HepG2 (cell line): ENCODE measurements around the gene CUL7. TPM values are rescaled to one million over a fixed set of nuclear protein-coding genes. Genes with fewer than 3 reads are reported as not detected.

Experiments used
- BCL3 ChIP-seq: sonication (generic); formaldehyde crosslinking; IDR thresholded peaks from 2 replicates; pipeline ENCODE4 v1.5.1; 2020; ENCODE audit warnings: mild to moderate bottlenecking, missing genetic modification reagents, moderate library complexity
- CBFB ChIP-seq: sonication (generic); formaldehyde crosslinking; IDR thresholded peaks from 2 replicates; pipeline ENCODE4 v1.4.0; 2020; ENCODE audit warnings: missing genetic modification reagents
- CREM ChIP-seq, 2 experiments: sonication (generic) in 1 of 2; formaldehyde crosslinking in 1 of 2; IDR thresholded peaks; 2 replicates each; pipeline versions ENCODE4 v1.4.0 to v1.6.1; 2016 to 2020; ENCODE audit warnings: antibody characterized with exemption in 1 of 2, mild to moderate bottlenecking in 1 of 2, missing genetic modification reagents in 1 of 2
- HNRNPLL ChIP-seq: fragments of 200-400 bp; formaldehyde crosslinking; IDR thresholded peaks from 2 replicates; pipeline ENCODE4 v1.6.1; 2017; ENCODE audit warnings: mild to moderate bottlenecking, low read depth, low read length; ENCODE audit not compliant: poor library complexity, severe bottlenecking
- KLF6 ChIP-seq: IDR thresholded peaks from 2 replicates; pipeline ENCODE4 v1.8.0; 2016; ENCODE audit warnings: missing biosample characterization, missing genetic modification reagents
- MEIS1 ChIP-seq: sonication (generic); formaldehyde crosslinking; IDR thresholded peaks from 2 replicates; pipeline ENCODE4 v1.9.0; 2021; ENCODE audit warnings: mild to moderate bottlenecking, missing genetic modification reagents, moderate library complexity, borderline replicate concordance
- NR2C2 ChIP-seq: sonication (generic); formaldehyde crosslinking; IDR thresholded peaks from 2 replicates; pipeline ENCODE4 v1.4.0; 2020; ENCODE audit warnings: missing genetic modification reagents, mild to moderate bottlenecking, moderate library complexity, borderline replicate concordance
- PATZ1 ChIP-seq: sonication (generic); formaldehyde crosslinking; IDR thresholded peaks from 2 replicates; pipeline ENCODE4 v1.4.0; 2020; ENCODE audit warnings: missing genetic modification reagents
- PAX8 ChIP-seq: sonication (generic); formaldehyde crosslinking; IDR thresholded peaks from 2 replicates; pipeline ENCODE4 v1.8.0; 2022; ENCODE audit warnings: mild to moderate bottlenecking, missing genetic modification reagents, borderline replicate concordance
- POLR2A ChIP-seq, 2 experiments: IDR thresholded peaks; 2 replicates each; pipeline ENCODE4 v1.6.1; 2011; ENCODE audit warnings: low read depth in 2 of 2, low read length in 2 of 2, mild to moderate bottlenecking in 1 of 2, moderate library complexity in 1 of 2; ENCODE audit not compliant: insufficient read depth in 1 of 2
- SETDB1 ChIP-seq: sonication (generic); formaldehyde crosslinking; IDR thresholded peaks from 2 replicates; pipeline ENCODE4 v1.5.1; 2020; ENCODE audit warnings: missing genetic modification reagents, mild to moderate bottlenecking, borderline replicate concordance
- SIN3A ChIP-seq: IDR thresholded peaks from 2 replicates; pipeline ENCODE4 v1.6.1; 2011; ENCODE audit warnings: low read depth, mild to moderate bottlenecking, control low read depth, low read length, borderline replicate concordance
- STAG1 ChIP-seq: sonication (generic); formaldehyde crosslinking; IDR thresholded peaks from 2 replicates; pipeline ENCODE4 v1.4.0; 2020; ENCODE audit warnings: missing genetic modification reagents
- ZBED4 ChIP-seq: sonication (generic); formaldehyde crosslinking; IDR thresholded peaks from 2 replicates; pipeline ENCODE4 v1.4.0; 2020; ENCODE audit warnings: missing genetic modification reagents, borderline replicate concordance
- ZNF333 ChIP-seq: sonication (generic); formaldehyde crosslinking; IDR thresholded peaks from 2 replicates; pipeline ENCODE4 v1.4.0; 2020; ENCODE audit warnings: mild to moderate bottlenecking, missing genetic modification reagents, borderline replicate concordance
- ZNF687 ChIP-seq: sonication (generic); formaldehyde crosslinking; IDR thresholded peaks from 2 replicates; pipeline ENCODE4 v1.5.1; 2020; ENCODE audit warnings: mild to moderate bottlenecking, missing genetic modification reagents, moderate library complexity
- polyA plus RNA-seq, 8 experiments: library from polyadenylated mRNA; depleted of rRNA in 3 of 8; stranded (reverse) in 7 of 8; unstranded in 1 of 8; fragments of >200 nt; fragmentation: Illumina TruSeq in 4 of 8; extraction: Trizol in 4 of 8; gene quantifications; 2 replicates each; pipeline versions ENCODE4 v1.2.1 to v1.2.3, GENCODE V29; 2011 to 2016; ENCODE audit warnings: low read depth in 4 of 8, missing spikeins in 1 of 8, mixed read lengths in 1 of 8; ENCODE audit not compliant: insufficient read depth in 1 of 8
- total RNA-seq, 5 experiments: library from RNA; depleted of rRNA; stranded (reverse); fragments of >200 nt; fragmentation: Illumina TruSeq; extraction: Trizol; gene quantifications; 2 replicates each; pipeline ENCODE4 v1.2.3, GENCODE V29; 2016; ENCODE audit warnings: low read depth in 1 of 5

Gene CUL7
- total and polyA plus RNA-seq, 2 of the 13 experiments (the other 11 are each of a cell fraction or from before 2014, with no cell fraction given) = 32.0 to 60.7 TPM

- 0 out of 2 replicates have a peak, but pooled peaks have one; percentile 49 for TF ChIP-seq SIN3A
- peak; percentile 50; the same call in 1 of the 2 replicates for TF ChIP-seq MEIS1
- TF ChIP-seq ZNF687 (CRISPR knock-in tag) = peak; percentile 96
- peak; percentile 73 for TF ChIP-seq HNRNPLL
- TF ChIP-seq SETDB1 (CRISPR knock-in tag) = no peak
- no peak for TF ChIP-seq PATZ1 (CRISPR knock-in tag)
- 0 out of 2 replicates have a peak, but pooled peaks have one; percentile 48 for TF ChIP-seq CBFB (CRISPR knock-in tag)
- peak; percentile 50; the same call in 1 of the 2 replicates for TF ChIP-seq CREM (IDR thresholded peaks at IDR 0.05)
- TF ChIP-seq CREM (CRISPR knock-in tag; IDR thresholded peaks at IDR 0.05) = no peak
- peak; percentile 39; the same call in 1 of the 2 replicates for TF ChIP-seq NR2C2
- TF ChIP-seq POLR2A (IDR thresholded peaks at IDR 0.05; ENCODE audit: insufficient read depth in 1 of 2, low read depth in 2 of 2, low read length in 2 of 2) = peak; percentile 83 to 87
- 0 out of 2 replicates have a peak, but pooled peaks have one; percentile 59 for TF ChIP-seq PAX8 (CRISPR knock-in tag)
- peak; percentile 71; the same call in 1 of the 2 replicates for TF ChIP-seq BCL3 (CRISPR knock-in tag)
- peak; percentile 32; the same call in 1 of the 2 replicates for TF ChIP-seq ZBED4 (CRISPR knock-in tag)
- TF ChIP-seq KLF6 (CRISPR knock-in tag) = 0 out of 2 replicates have a peak, but pooled peaks have one; percentile 63
- peak; percentile 86 for TF ChIP-seq ZNF333 (CRISPR knock-in tag)
- TF ChIP-seq STAG1 = 0 out of 2 replicates have a peak, but pooled peaks have one; percentile 3
Measured at GRCh38 chr6:43021270-43022047, 32.2 kb downstream of the CUL7 start, which contains the start of gene RRP36 (continued).
